Fibroblast of lung (primary cell): ENCODE data around the gene NPHP4.

Experiments
- CTCF ChIP-seq, 2 donors: IDR thresholded peaks in 1 of 2; conservative IDR thresholded peaks in 1 of 2; 1 replicate in 1 of 2; 2 replicates in 1 of 2; pipeline ENCODE4 v1.5.1; 2011 to 2012; ENCODE audit warnings: low read length in 2 of 2, control low read depth in 1 of 2, inconsistent platforms in 1 of 2, low read depth in 1 of 2, mild to moderate bottlenecking in 1 of 2
- EZH2 ChIP-seq: IDR thresholded peaks from 2 replicates; pipeline ENCODE4 v1.5.1; 2012; ENCODE audit warnings: low read length, control low read depth, mild to moderate bottlenecking; ENCODE audit errors: missing control alignments

- TF ChIP-seq CTCF (conservative IDR thresholded peaks at IDR 0.05 in 1 of 2, IDR thresholded peaks at IDR 0.05 in 1 of 2; ENCODE audit: low read depth in 1 of 2, low read length in 2 of 2), result no peak
- no peak for TF ChIP-seq EZH2
Observed at GRCh38 chr1:5977494-5978444, 14.5 kb downstream of the NPHP4 start.
